ENCODE measurements around the gene CTH. TPM values are rescaled to one million over a fixed set of nuclear protein-coding genes. Genes with fewer than 3 reads are reported as not detected.
A peak's percentile ranks its signal among the peaks of the same experiment; 100 is the strongest.
"Not testable (repeated sequence)": the region's sequence is repeated elsewhere in the genome, so short reads cannot be mapped to it uniquely, and the experiment has no call there.

CTH gene
- total RNA-seq, 2 donors from 2014 or later: 6.0 to 8.5 TPM

DNA sequence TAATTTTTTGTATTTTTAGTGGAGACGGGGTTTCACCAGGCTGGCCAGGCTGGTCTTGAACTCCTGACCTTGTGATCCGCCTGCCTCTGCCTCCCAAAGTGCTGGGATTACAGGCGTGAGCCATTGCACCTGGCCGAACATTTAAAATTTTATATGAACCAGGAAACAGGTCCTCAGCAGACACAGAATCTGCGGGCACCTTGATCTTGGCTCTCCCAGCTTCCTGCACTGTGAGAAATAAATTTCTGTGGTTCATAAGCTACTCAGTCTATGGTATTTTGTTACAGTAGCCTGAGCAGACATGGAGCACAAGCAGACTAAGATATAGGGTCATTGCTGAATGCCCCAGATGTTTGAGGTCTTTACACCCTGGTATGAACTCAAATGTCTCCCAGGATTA is 23.6 kb upstream of the CTH start:
- Mint-ChIP-seq H3K27me3 (peaks cover 8% of the 10 kb centered on the region), H3K4me3 (no peak overlapping the region), H3K36me3 (ENCODE audit: low read depth) (no peaks in the 10 kb centered on the region), H3K9me3 (no peaks in the 10 kb centered on the region), H3K27ac (no peak overlapping the region), H3K4me1 (no peaks in the 10 kb centered on the region)
- ATAC-seq (replicated peaks): no peak

GRCh38 chr1:70392626-70393025 is 18.4 kb upstream of the CTH start:
- no peak for ATAC-seq (replicated peaks)
- Mint-ChIP-seq H3K4me3 (no peak overlapping the region), H3K4me1 (no peaks in the 10 kb centered on the region), H3K27ac (no peak overlapping the region), H3K36me3 (ENCODE audit: low read depth) (no peaks in the 10 kb centered on the region), H3K9me3 (no peaks in the 10 kb centered on the region), H3K27me3 (peaks cover 8% of the 10 kb centered on the region)

DNA sequence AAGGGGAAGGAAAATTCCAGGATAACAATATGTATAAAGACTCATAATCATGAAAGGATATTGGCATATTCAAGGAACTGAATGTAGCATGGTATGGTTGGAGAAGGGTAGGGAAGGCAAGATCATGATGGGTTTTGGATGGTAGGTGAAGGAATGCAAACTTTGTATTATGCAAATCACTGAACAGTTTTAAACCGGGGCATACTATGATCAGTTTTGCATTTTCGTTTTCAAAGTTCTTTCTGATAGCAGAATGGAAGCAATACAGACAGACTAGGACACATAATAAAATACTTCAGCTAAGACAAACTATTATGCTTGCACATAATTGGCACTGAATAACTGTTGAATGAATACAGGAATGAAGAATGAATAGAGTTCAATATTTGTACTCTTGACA is 14.5 kb upstream of the CTH start:
- Mint-ChIP-seq H3K27me3 (peaks cover 3% of the 10 kb centered on the region), H3K9me3 (no peaks in the 10 kb centered on the region), H3K4me1 (no peaks in the 10 kb centered on the region), H3K36me3 (ENCODE audit: low read depth) (no peaks in the 10 kb centered on the region), H3K27ac (no peak overlapping the region), H3K4me3 (no peak overlapping the region)
- no peak for ATAC-seq (replicated peaks)

- no peak for ATAC-seq (replicated peaks)
- Mint-ChIP-seq H3K4me3 (no peak overlapping the region), H3K27me3 (peaks cover 3% of the 10 kb centered on the region), H3K27ac (no peak overlapping the region), H3K4me1 (no peaks in the 10 kb centered on the region), H3K9me3 (no peaks in the 10 kb centered on the region), H3K36me3 (ENCODE audit: low read depth) (no peaks in the 10 kb centered on the region)
These were observed 14.1 kb upstream of the CTH start for GRCh38 chr1:70397013-70397412.

DNA sequence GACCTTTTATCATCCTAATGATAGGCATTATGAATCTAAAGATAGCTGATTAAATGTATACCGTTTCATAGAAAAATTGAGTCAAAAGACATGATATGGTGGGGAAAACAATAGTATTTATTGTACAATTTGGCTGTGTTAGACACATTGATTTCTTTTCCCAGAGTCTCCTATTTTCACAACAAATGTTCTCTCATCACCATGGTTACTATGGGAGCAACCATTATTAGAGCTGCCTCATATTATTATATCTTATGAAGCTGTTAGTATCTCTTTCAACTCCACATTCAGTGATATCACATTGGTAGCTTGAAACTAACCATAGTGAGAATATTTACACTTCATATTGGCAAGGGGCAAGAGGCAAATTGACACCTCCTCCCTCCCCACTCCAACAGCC is 10.7 kb upstream of the CTH start:
- ATAC-seq (replicated peaks): no peak
- Mint-ChIP-seq H3K27ac (no peak overlapping the region), H3K4me3 (no peak overlapping the region), H3K27me3 (peaks cover 11% of the 10 kb centered on the region), H3K4me1 (no peaks in the 10 kb centered on the region), H3K9me3 (no peaks in the 10 kb centered on the region), H3K36me3 (ENCODE audit: low read depth) (no peaks in the 10 kb centered on the region)

DNA sequence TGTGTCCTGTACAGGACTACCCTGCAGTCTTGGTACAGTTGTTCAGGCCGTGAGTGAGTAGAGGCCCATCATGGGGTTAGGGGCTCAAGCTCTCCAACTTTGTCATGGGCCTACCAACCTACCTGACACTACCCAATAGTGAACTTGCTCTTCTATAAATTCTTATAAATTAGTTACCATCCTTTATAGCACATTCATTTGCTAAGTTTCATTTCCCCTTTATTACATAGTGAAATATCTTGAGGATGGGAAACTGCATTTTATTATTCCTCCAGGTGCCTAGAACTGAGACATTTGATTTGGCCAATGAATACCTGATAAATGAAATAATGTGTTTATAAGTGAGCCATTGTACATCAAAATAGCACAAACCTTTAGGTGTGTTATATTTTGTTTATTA is 9.1 kb upstream of the CTH start:
- Mint-ChIP-seq H3K4me1 (no peaks in the 10 kb centered on the region), H3K9me3 (no peaks in the 10 kb centered on the region), H3K4me3 (no peak overlapping the region), H3K36me3 (ENCODE audit: low read depth) (no peaks in the 10 kb centered on the region), H3K27ac (no peak overlapping the region), H3K27me3 (peaks cover 14% of the 10 kb centered on the region)
- no peak for ATAC-seq (replicated peaks)

DNA sequence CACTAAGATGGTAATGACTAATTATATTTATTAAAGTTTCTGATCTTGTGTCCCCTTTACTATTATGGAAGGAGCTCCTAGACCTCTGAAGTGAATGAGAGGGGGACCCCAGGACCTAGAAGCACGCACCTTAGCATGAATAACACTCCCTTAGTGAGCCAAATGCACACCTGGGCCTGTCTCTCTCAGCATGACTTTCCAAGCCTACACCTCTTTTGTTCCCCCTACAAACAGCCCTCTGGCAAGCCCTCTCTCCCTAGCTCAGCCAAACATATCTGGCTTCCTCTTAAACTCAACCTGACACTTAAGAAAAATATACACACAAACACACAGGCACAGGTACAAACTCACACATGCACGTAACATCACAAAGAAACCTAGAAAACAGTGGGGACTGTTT is 7.3 kb upstream of the CTH start:
- Mint-ChIP-seq H3K36me3 (ENCODE audit: low read depth) (no peaks in the 10 kb centered on the region), H3K27me3 (peaks cover 14% of the 10 kb centered on the region), H3K4me3 (no peak overlapping the region), H3K27ac (no peak overlapping the region), H3K4me1 (no peaks in the 10 kb centered on the region), H3K9me3 (no peaks in the 10 kb centered on the region)
- ATAC-seq (replicated peaks): no peak

GRCh38 chr1:70405780-70406416 is 5.2 kb upstream of the CTH start:
- Mint-ChIP-seq H3K36me3 (ENCODE audit: low read depth) (no peaks in the 10 kb centered on the region), H3K4me1 (no peaks in the 10 kb centered on the region), H3K9me3 (no peaks in the 10 kb centered on the region), H3K4me3 (no peak overlapping the region), H3K27ac (no peak overlapping the region), H3K27me3 (peaks cover 11% of the 10 kb centered on the region)
- no peak for ATAC-seq (replicated peaks)

GRCh38 chr1:70409136-70409535 is 1.9 kb upstream of the CTH start:
- Mint-ChIP-seq H3K27me3 (peaks cover 11% of the 10 kb centered on the region), H3K4me3 (no peak overlapping the region), H3K9me3 (no peaks in the 10 kb centered on the region), H3K36me3 (ENCODE audit: low read depth) (no peaks in the 10 kb centered on the region), H3K27ac (no peak overlapping the region), H3K4me1 (peaks cover 5% of the 10 kb centered on the region)
- ATAC-seq (replicated peaks): no peak

DNA sequence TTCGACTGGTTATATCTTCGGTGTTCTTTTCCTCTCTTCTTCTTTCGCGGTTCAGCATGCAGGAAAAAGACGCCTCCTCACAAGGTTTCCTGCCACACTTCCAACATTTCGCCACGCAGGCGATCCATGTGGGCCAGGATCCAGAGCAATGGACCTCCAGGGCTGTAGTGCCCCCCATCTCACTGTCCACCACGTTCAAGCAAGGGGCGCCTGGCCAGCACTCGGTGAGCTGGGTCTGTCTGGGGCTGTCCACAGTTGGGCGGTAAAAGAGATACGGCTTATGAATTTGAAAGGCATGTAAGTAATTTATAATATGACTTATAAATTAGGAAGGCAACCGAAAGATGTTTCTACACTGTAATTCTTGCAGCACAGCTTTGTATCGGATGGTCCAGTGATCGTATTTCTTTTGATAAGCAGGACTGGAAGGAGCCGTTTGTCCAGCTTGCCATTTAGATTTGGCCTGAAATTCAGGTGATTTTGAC is 334 bp downstream of the CTH start:
- peaks cover under 1% of the 10 kb centered on the region for H3K36me3 Mint-ChIP-seq (ENCODE audit: low read depth)
- no peaks in the 10 kb centered on the region for H3K27me3 Mint-ChIP-seq
- H3K9me3 Mint-ChIP-seq: no peaks in the 10 kb centered on the region
- peaks cover 5% of the 10 kb centered on the region for H3K4me1 Mint-ChIP-seq
- ATAC-seq (replicated peaks): no peak
- H3K4me3 Mint-ChIP-seq: peak overlapping the region; percentile 92
- H3K27ac Mint-ChIP-seq: peak overlapping the region; percentile 92

DNA sequence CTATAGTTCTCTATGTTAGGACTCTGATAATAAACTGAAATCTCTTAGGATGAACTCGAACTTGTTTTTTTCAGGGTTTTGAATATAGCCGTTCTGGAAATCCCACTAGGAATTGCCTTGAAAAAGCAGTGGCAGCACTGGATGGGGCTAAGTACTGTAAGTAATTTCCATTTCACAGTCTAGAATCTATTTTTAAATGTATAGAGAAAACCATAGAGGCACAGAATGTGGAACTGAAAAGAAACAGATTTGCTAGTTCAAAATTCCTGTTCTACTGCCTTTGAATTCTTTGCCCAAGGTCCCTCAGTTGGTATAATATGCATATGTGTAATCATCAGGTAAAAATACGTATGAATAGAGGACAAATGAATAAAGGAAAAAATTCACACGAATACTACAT is 4.8 kb downstream of the CTH start:
- no peaks in the 10 kb centered on the region for H3K9me3 Mint-ChIP-seq
- H3K4me3 Mint-ChIP-seq: no peak overlapping the region
- peaks cover 5% of the 10 kb centered on the region for H3K4me1 Mint-ChIP-seq
- no peak for ATAC-seq (replicated peaks)
- no peak overlapping the region for H3K27ac Mint-ChIP-seq
- no peaks in the 10 kb centered on the region for H3K27me3 Mint-ChIP-seq
- peaks cover 28% of the 10 kb centered on the region for H3K36me3 Mint-ChIP-seq (ENCODE audit: low read depth)

- H3K36me3 Mint-ChIP-seq (ENCODE audit: low read depth): peaks cover 51% of the 10 kb centered on the region
- H3K4me1 Mint-ChIP-seq; H3K4me3 Mint-ChIP-seq; H3K27me3 Mint-ChIP-seq; ATAC-seq (replicated peaks); H3K27ac Mint-ChIP-seq; H3K9me3 Mint-ChIP-seq: not testable (repeated sequence)
These were observed 8.1 kb downstream of the CTH start for GRCh38 chr1:70418973-70419734.

GRCh38 chr1:70420320-70420719 is 9.3 kb downstream of the CTH start:
- H3K36me3 Mint-ChIP-seq (ENCODE audit: low read depth): peaks cover 56% of the 10 kb centered on the region
- H3K27me3 Mint-ChIP-seq: no peaks in the 10 kb centered on the region
- H3K9me3 Mint-ChIP-seq: no peaks in the 10 kb centered on the region
- ATAC-seq (replicated peaks): no peak
- no peak overlapping the region for H3K4me3 Mint-ChIP-seq
- no peaks in the 10 kb centered on the region for H3K4me1 Mint-ChIP-seq
- H3K27ac Mint-ChIP-seq: no peak overlapping the region

GRCh38 chr1:70426154-70427131 is 15.4 kb downstream of the CTH start:
- H3K27ac Mint-ChIP-seq: peak overlapping the region; percentile 39
- H3K36me3 Mint-ChIP-seq (ENCODE audit: low read depth): peaks cover 71% of the 10 kb centered on the region

More at GRCh38 chr1:70426154-70427131, 15.4 kb downstream of the CTH start:
- Mint-ChIP-seq H3K9me3 (no peaks in the 10 kb centered on the region), H3K4me3 (no peak overlapping the region), H3K4me1 (peaks cover 6% of the 10 kb centered on the region), H3K27me3 (no peaks in the 10 kb centered on the region)
- ATAC-seq (replicated peaks): no peak

All from activated T-helper 17 cell treated with anti-CD3 and anti-CD28 coated beads, Interleukin-2, amount 50 U/mL, for 72 hours (primary cell).